ENCODE measurements around the gene CFAP410.
"Not testable (repeated sequence)": the region's sequence is repeated elsewhere in the genome, so short reads cannot be mapped to it uniquely, and the experiment has no call there.

The CFAP410 gene

GRCh38 chr21:44366586-44367211 lies 27.5 kb upstream of the CFAP410 start:
- no peaks in the 10 kb centered on the region for H3K36me3 ChIP-seq (ENCODE audit: control insufficient read depth, insufficient read depth, low read length)
- no peak for DNase-seq (ENCODE audit: extremely low read depth, insufficient read length)
- H3K27me3 ChIP-seq (replicated peaks; ENCODE audit: control insufficient read depth, insufficient read depth, low read length): no peaks in the 10 kb centered on the region
- no peak overlapping the region for H3K4me3 ChIP-seq (replicated peaks; ENCODE audit: low read depth, low read length)
- no peak for TF ChIP-seq CTCF (IDR thresholded peaks at IDR 0.05; ENCODE audit: insufficient read depth, low read length, poor library complexity, severe bottlenecking)

- no peak for DNase-seq (ENCODE audit: extremely low read depth, insufficient read length)
- TF ChIP-seq CTCF (IDR thresholded peaks at IDR 0.05; ENCODE audit: insufficient read depth, low read length, poor library complexity, severe bottlenecking): no peak
- H3K27me3 ChIP-seq (replicated peaks; ENCODE audit: control insufficient read depth, insufficient read depth, low read length): no peaks in the 10 kb centered on the region
- no peak overlapping the region for H3K4me3 ChIP-seq (replicated peaks; ENCODE audit: low read depth, low read length)
- H3K36me3 ChIP-seq (ENCODE audit: control insufficient read depth, insufficient read depth, low read length): no peaks in the 10 kb centered on the region
Measured at GRCh38 chr21:44365967-44366585, 26.9 kb upstream of the CFAP410 start.

- no peaks in the 10 kb centered on the region for H3K27me3 ChIP-seq (replicated peaks; ENCODE audit: control insufficient read depth, insufficient read depth, low read length)
- no peak for TF ChIP-seq CTCF (IDR thresholded peaks at IDR 0.05; ENCODE audit: insufficient read depth, low read length, poor library complexity, severe bottlenecking)
- no peak for DNase-seq (ENCODE audit: extremely low read depth, insufficient read length)
- no peaks in the 10 kb centered on the region for H3K36me3 ChIP-seq (ENCODE audit: control insufficient read depth, insufficient read depth, low read length)
- H3K4me3 ChIP-seq (replicated peaks; ENCODE audit: low read depth, low read length): no peak overlapping the region
Measured at GRCh38 chr21:44365251-44365966, 26.2 kb upstream of the CFAP410 start.

GRCh38 chr21:44364151-44365053 lies 25.2 kb upstream of the CFAP410 start:
- TF ChIP-seq CTCF (IDR thresholded peaks at IDR 0.05; ENCODE audit: insufficient read depth, low read length, poor library complexity, severe bottlenecking): no peak
- Histone ChIP-seq H3K27me3 (replicated peaks; ENCODE audit: control insufficient read depth, insufficient read depth, low read length) (no peaks in the 10 kb centered on the region), H3K36me3 (ENCODE audit: control insufficient read depth, insufficient read depth, low read length) (no peaks in the 10 kb centered on the region), H3K4me3 (replicated peaks; ENCODE audit: low read depth, low read length) (no peak overlapping the region)
- DNase-seq (ENCODE audit: extremely low read depth, insufficient read length): no peak

GRCh38 chr21:44363278-44363677 lies 24.1 kb upstream of the CFAP410 start:
- no peak overlapping the region for H3K4me3 ChIP-seq (replicated peaks; ENCODE audit: low read depth, low read length)
- H3K27me3 ChIP-seq (replicated peaks; ENCODE audit: control insufficient read depth, insufficient read depth, low read length): no peaks in the 10 kb centered on the region
- H3K36me3 ChIP-seq (ENCODE audit: control insufficient read depth, insufficient read depth, low read length): no peaks in the 10 kb centered on the region
- DNase-seq (ENCODE audit: extremely low read depth, insufficient read length): no peak
- TF ChIP-seq CTCF (IDR thresholded peaks at IDR 0.05; ENCODE audit: insufficient read depth, low read length, poor library complexity, severe bottlenecking): no peak

GRCh38 chr21:44361903-44362302 lies 22.7 kb upstream of the CFAP410 start:
- H3K36me3 ChIP-seq (ENCODE audit: control insufficient read depth, insufficient read depth, low read length); DNase-seq (ENCODE audit: extremely low read depth, insufficient read length); H3K4me3 ChIP-seq (replicated peaks; ENCODE audit: low read depth, low read length); H3K27me3 ChIP-seq (replicated peaks; ENCODE audit: control insufficient read depth, insufficient read depth, low read length): not testable (repeated sequence)

Data from GM06990 (cell line).